Measurements from ENCODE around the gene PIK3C2B. TPM values are rescaled to one million over a fixed set of nuclear protein-coding genes. Genes with fewer than 3 reads are reported as not detected.

Gene PIK3C2B
- total RNA-seq, 3 donors from 2014 or later: 17.6 to 31.5 (median 24.9) TPM

- Histone ChIP-seq H3K27me3 (no peaks in the 10 kb centered on the region), H3K4me3 (no peak overlapping the region), H3K9me3 (no peaks in the 10 kb centered on the region), H3K4me1 (no peaks in the 10 kb centered on the region), H3K27ac (peak overlapping the region in 1 of 2 donors; percentile 29), H3K36me3 (no peaks in the 10 kb centered on the region)
- DNase-seq (ENCODE audit: low spot score in 2 of 2): no peak
- TF ChIP-seq POLR2AphosphoS5 (IDR thresholded peaks at IDR 0.05) (no peak), POLR2A (IDR thresholded peaks at IDR 0.05) (no peak), CTCF (IDR thresholded peaks at IDR 0.05) (no peak)
- intact Hi-C loops (cut with DNase I; ENCODE audit: low total_unique reads): no loop called here
These were observed 37.7 kb downstream of the PIK3C2B start for GRCh38 chr1:204456826-204457442.

GRCh38 chr1:204455831-204456145 lies 38.8 kb downstream of the PIK3C2B start:
- Histone ChIP-seq H3K27me3 (no peaks in the 10 kb centered on the region), H3K36me3 (no peaks in the 10 kb centered on the region), H3K27ac (no peak overlapping the region), H3K4me3 (no peak overlapping the region), H3K4me1 (no peaks in the 10 kb centered on the region), H3K9me3 (no peaks in the 10 kb centered on the region)
- TF ChIP-seq POLR2A (IDR thresholded peaks at IDR 0.05) (no peak), POLR2AphosphoS5 (IDR thresholded peaks at IDR 0.05) (no peak), CTCF (IDR thresholded peaks at IDR 0.05) (no peak)
- intact Hi-C loops (cut with DNase I; ENCODE audit: low total_unique reads): no loop called here
- no peak for DNase-seq (ENCODE audit: low spot score in 2 of 2)

- intact Hi-C loops (cut with DNase I; ENCODE audit: low total_unique reads): no loop called here
- no peak for DNase-seq (ENCODE audit: low spot score in 2 of 2)
- TF ChIP-seq CTCF (IDR thresholded peaks at IDR 0.05) (no peak), POLR2AphosphoS5 (IDR thresholded peaks at IDR 0.05) (no peak), POLR2A (IDR thresholded peaks at IDR 0.05) (no peak)
- Histone ChIP-seq H3K9me3 (no peaks in the 10 kb centered on the region), H3K36me3 (no peaks in the 10 kb centered on the region), H3K4me3 (no peak overlapping the region), H3K27ac (no peak overlapping the region), H3K27me3 (no peaks in the 10 kb centered on the region), H3K4me1 (no peaks in the 10 kb centered on the region)
These were observed 39.4 kb downstream of the PIK3C2B start for GRCh38 chr1:204455063-204455830.

- TF ChIP-seq CTCF (IDR thresholded peaks at IDR 0.05) (no peak), POLR2A (IDR thresholded peaks at IDR 0.05) (no peak), POLR2AphosphoS5 (IDR thresholded peaks at IDR 0.05) (no peak)
- intact Hi-C loops (cut with DNase I; ENCODE audit: low total_unique reads): no loop called here
- no peaks in the 10 kb centered on the region for H3K36me3 ChIP-seq
These were observed 40.1 kb downstream of the PIK3C2B start for GRCh38 chr1:204454476-204454875.

GRCh38 chr1:204453141-204453772 lies 41.3 kb downstream of the PIK3C2B start:
- Histone ChIP-seq H3K4me1 (no peaks in the 10 kb centered on the region), H3K4me3 (no peak overlapping the region), H3K27ac (peak overlapping the region in 1 of 2 donors; percentile 6), H3K9me3 (no peaks in the 10 kb centered on the region), H3K27me3 (no peaks in the 10 kb centered on the region), H3K36me3 (no peaks in the 10 kb centered on the region)
- TF ChIP-seq CTCF (IDR thresholded peaks at IDR 0.05): no peak
- no peak for TF ChIP-seq POLR2A (IDR thresholded peaks at IDR 0.05)
- no peak for TF ChIP-seq POLR2AphosphoS5 (IDR thresholded peaks at IDR 0.05)
- no peak for DNase-seq (ENCODE audit: low spot score in 2 of 2)
- intact Hi-C loops (cut with DNase I; ENCODE audit: low total_unique reads): no loop called here

More at GRCh38 chr1:204454476-204454875, 40.1 kb downstream of the PIK3C2B start:
- H3K9me3 ChIP-seq: no peaks in the 10 kb centered on the region
- H3K27me3 ChIP-seq: no peaks in the 10 kb centered on the region
- H3K27ac ChIP-seq: no peak overlapping the region
- no peaks in the 10 kb centered on the region for H3K4me1 ChIP-seq
- DNase-seq (ENCODE audit: low spot score in 2 of 2): no peak
- H3K4me3 ChIP-seq: no peak overlapping the region
